ENCODE results near the gene SFN.
"Not testable (repeated sequence)": the region's sequence is repeated elsewhere in the genome, so short reads cannot be mapped to it uniquely, and the experiment has no call there.

The SFN gene

GRCh38 chr1:26873097-26873496, 10.1 kb downstream of the SFN start:
- not testable (repeated sequence) for DNase-seq

DNA sequence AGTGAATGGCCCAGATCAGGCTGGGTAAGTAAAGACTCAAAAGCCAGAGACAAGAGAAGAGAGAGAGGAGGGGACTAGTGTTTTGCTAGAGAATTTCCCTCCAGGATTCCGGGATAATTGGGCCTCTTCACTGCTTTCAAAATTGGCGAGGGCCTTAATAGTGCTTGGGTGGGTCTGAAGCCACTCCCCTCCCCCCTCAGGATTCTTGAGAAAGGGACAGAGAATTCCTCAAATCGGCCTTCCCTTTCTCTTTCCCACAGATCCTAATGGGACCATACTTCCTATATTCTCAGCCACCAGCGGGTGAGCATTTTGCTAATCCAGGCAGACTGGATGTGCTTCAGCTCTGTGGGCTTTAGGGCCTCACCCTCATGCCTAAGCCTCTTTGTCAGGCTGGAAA, 11.9 kb downstream of the SFN start:
- no peak for DNase-seq

DNA sequence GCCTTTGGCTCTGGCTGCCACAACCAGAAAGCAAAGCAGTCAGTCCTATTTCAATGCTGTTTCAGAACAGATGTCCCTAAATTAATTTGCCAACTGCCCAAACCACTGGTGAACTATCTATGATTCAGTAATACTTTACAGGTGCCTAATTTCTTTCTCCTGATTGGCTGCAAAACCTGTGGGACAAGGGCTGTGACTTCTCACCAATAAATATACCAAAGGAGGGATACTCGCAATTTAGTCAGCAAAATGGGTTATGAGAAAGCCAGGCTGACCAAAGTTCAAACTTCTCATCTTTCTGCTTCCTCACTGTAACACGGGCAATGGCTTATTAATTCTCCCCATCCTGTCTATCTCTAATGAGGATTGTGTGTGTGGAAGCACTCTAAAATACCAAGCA, 14.4 kb downstream of the SFN start:
- DNase-seq, result no peak

DNA sequence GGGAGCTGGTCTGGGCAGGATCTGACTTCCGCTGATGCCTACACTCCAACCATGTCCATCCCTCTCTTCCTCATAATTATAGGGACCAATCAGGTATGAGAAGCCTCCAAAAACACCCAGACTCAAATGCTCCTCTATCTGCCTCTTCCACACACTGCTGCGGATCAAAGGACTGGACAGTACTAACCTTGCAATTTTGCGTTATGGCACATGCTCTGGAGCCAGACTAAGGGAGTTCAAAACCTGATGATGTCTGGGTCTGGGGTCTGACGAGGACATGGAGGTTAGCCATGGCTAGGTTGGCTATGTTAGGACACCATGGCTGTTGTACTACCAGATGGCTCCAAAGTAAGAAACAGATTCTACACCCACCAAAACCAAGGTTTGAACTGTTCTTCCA, 16.8 kb downstream of the SFN start:
- DNase-seq, result no peak

DNA sequence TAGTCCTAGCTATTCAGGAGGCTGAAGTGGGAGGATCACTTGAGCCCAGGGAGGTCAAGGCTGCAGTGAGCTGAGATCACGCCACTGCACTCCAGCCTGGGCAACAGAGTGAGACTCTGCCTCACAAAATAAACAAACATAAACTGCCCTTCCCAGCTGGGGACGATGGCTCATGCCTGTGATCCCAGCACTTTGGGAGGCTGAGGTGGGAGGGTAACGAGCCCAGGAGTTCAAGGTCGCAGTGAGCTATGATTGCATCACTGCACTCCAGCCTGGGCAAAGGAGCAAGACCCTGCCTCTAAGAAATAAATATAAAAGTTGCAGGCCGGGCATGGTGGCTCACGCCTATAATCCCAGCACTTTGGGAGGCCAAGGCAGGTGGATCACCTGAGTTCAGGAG, 18.7 kb downstream of the SFN start:
- DNase-seq, result not testable (repeated sequence)

DNA sequence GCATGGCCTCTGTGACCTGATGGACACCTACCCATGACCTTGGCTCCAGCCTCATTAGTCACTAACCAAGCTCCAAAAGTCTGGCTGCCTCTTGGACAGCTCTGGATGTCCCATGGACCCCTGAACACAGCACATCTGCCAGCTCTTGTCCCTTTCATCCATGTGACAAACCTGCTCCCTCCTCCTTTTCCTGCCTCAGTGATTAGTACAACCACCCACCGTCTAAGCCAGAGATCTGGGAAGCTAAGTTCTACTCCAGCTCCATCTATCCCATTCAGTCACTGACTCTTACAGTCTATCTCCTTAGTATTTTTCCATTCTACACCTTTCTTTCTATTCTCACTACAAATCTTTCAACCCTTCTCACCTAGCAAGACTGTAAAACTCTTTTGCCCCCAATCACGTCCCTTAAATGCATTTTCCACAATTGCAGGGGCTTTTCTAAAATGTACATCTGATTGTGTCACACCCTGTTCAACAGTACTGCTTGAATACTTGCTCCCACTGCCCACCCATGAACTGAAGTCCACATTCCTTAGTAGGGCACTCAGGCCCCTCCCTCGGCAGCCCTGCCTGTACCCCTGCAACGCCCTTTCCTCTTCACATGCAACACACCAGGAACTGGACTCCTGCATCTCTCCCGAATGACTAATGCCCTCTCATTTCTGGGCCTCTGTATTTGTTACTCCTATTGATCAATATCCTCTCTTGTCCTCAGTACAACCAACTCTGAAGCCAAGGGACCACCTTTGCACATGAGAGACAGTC, 19.9 kb downstream of the SFN start:
- no peak for DNase-seq

DNA sequence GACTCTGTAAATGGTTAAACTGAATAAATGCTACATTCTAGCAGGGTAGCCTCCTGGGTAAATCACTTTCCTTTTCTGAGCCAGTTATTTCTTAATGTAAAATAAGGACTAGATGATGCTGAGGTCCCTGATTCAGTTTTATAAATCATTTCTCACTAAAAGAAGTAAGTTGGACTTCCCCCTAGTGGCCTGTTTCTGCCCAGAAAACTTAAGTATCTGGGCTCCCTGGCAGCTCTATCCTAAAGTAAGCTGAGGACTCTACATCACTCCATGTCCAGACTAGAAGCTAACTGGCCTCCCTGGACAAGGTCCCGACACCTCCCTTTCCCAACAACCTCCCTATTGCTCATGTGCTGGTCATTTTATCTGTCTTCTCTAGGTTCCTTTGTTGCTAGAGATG, 24.2 kb downstream of the SFN start:
- DNase-seq, result no peak

DNA sequence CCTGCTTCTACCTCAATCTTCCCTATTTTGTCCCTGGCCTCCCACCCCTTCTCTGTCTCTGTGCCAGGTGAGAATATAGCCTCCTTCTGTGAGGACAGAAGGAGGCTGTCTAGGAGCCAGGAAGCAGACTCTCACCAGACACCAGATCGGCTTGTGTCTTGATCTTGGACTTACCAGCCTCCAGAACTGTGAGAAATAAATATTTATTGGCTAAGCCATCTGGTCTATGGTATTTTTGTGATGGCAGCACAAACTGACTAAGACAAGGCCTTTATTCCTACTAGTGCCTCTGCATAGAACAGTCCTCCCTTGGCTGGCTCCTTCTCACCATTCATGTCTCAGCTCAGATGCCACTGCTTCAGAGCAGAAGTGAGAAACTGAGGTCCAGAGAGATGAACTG, 25.3 kb downstream of the SFN start:
- no peak for DNase-seq

GRCh38 chr1:26889551-26890466, 26.9 kb downstream of the SFN start, which contains the start of gene GPN2:
Gene GPN2, minus strand, starts transcription at chr1:26890283. Its CDS starts 187 bp downstream, at chr1:26890096.
- DNase-seq, result peak; percentile 85

DNA sequence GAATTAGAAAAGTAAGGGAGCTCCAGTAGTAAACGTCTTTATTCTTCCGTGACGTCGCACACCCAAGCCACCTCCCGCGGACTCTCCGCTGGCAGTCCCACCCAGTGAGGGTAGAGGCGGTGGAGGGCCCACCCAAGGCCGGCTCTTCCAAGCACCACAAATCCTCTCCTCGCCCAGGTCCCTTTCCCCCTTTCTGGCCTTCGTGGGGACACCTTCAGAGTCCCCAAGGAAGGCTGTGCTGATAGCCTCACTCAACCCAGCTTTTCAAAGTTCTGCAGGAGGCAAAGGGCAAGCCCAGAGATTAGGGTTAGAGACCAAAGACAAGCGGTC, 27.5 kb downstream of the SFN start:
- DNase-seq, result no peak

GRCh38 chr1:26894263-26894662, 31.3 kb downstream of the SFN start:
- DNase-seq, result no peak

- no peak for DNase-seq
These were observed 34.4 kb downstream of the SFN start for GRCh38 chr1:26897351-26897750.

GRCh38 chr1:26900001-26900814, 37.3 kb downstream of the SFN start, which contains the start of gene GPATCH3:
Gene GPATCH3, minus strand, starts transcription at chr1:26900467. Its CDS starts 25 bp downstream, at chr1:26900442.
- DNase-seq, result peak; percentile 93

DNA sequence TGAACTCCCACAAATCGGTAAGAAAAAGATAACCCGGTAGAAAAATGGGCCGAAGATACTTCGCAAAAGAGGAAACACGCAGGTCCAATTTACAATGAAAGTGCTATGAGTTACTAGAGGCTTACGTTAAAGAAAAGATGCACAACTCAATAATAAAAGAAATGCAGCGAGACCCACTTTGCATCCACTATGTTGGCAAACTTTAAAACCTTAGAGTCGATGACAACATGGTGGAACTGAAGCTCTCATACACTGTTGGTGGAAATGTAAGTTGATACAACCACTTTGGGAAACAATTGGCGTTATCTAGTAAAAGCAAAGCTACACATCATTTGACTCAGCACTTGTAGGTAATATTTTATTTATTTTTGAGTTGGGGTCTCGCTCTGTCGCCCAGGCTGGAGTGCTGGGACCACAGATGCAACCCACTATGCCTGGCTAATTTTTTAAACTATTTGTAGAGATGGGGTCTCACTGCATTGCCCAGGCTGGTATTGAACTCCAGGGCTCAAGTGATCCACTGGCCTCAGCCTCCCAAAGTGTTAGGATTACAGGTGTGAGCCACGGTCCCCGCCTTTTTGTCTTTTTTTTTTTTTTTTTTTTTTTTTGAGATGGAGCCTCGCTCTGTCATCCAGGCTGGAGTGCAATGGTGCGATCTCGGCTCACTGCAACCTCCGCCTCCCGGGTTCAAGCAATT, 38.0 kb downstream of the SFN start:
- no peak for DNase-seq

GRCh38 chr1:26907071-26907917, 44.3 kb downstream of the SFN start:
- DNase-seq, result no peak

DNA sequence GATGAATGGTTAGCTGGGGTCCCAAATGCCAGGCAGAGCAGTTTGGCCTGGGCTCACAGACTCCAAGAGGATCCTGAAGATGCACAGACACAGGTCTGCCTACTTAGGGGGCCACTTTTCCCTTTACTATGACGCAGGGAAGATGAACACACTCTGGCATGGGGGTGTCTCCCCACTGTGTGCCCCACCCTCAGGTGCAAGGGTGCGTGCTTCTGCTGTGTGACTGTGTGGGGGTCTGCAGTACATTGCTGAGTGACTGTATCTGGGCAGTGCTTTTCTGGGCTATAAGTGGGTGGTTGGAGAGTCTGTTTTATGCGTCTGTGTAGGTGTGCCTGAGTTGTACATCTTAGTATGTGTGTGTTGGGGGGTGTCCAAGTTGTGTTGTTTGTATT, 47.0 kb downstream of the SFN start:
- no peak for DNase-seq

GRCh38 chr1:26910343-26911160, 47.6 kb downstream of the SFN start:
- no peak for DNase-seq

GRCh38 chr1:26911399-26912146, 48.6 kb downstream of the SFN start:
- no peak for DNase-seq

DNA sequence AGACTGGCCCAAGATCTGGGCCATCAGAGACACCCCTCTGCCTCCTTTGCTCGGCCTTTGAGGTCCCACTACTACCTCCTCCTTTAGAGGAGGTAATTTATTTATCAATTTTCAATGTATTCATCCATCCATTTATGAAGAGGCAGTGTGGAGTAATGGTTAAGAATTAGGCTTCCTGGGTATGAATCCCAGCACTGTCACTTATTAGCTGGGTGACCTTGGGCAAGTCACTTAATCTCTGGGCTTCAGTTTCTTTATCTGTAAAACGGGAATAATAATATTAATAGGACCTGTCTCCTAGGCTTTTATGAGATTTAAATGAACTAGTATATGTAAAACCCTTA, 49.2 kb downstream of the SFN start:
- DNase-seq, result no peak

DNA sequence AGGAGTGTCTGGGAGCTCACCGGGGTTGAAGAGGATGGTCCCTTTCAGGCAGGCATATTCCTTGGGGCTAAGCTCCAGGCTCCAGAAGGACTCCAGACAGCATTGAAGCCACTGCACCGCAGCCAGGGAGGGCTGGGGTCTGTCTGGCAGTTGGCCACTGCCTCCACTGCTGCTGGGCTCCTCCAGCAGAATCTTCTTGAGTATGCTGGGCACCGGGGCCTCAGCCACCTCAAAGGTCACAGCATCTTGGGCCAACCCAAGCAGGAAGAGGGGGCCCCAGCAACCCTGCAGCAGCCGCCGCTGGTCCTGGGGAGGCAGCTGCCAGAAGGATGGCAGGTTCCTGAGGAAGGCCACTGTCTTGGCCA, 50.4 kb downstream of the SFN start:
- no peak for DNase-seq

Data from activated CD4-positive, alpha-beta T cell treated with anti-CD3 and anti-CD28 coated beads for 48 hours (primary cell).